Activated naive CD8-positive, alpha-beta T cell treated with anti-CD3 and anti-CD28 coated beads for 36 hours (primary cell): Measurements from ENCODE around the gene SHROOM2. TPM values are rescaled to one million over a fixed set of nuclear protein-coding genes. Genes with fewer than 3 reads are reported as not detected.

Source experiments
- DNase-seq: peaks from one replicate; pipeline ENCODE4 v3.0.0; 2021
- H3K27ac Mint-ChIP-seq: one replicate; pipeline ENCODE4 v1.8.0; 2022; ENCODE audit warnings: mild to moderate bottlenecking, moderate library complexity, mixed read lengths
- H3K27me3 Mint-ChIP-seq: one replicate; pipeline ENCODE4 v1.8.0; 2022; ENCODE audit warnings: mild to moderate bottlenecking, mixed read lengths
- H3K36me3 Mint-ChIP-seq: one replicate; pipeline ENCODE4 v1.8.0; 2021; ENCODE audit warnings: mild to moderate bottlenecking, mixed read lengths
- H3K4me1 Mint-ChIP-seq: one replicate; pipeline ENCODE4 v1.8.0; 2021; ENCODE audit warnings: mixed read lengths
- H3K4me3 Mint-ChIP-seq: one replicate; pipeline ENCODE4 v1.8.0; 2022; ENCODE audit warnings: mild to moderate bottlenecking, moderate library complexity, mixed read lengths
- H3K9me3 Mint-ChIP-seq: one replicate; pipeline ENCODE4 v1.8.0; 2022; ENCODE audit warnings: mixed read lengths
- total RNA-seq, 2 experiments: library from RNA; stranded (reverse); gene quantifications; one replicate each; pipeline ENCODE4 v1.2.3, GENCODE V29; 2021

SHROOM2 gene
- total RNA-seq, 2 experiments from 2014 or later: not detected

DNA sequence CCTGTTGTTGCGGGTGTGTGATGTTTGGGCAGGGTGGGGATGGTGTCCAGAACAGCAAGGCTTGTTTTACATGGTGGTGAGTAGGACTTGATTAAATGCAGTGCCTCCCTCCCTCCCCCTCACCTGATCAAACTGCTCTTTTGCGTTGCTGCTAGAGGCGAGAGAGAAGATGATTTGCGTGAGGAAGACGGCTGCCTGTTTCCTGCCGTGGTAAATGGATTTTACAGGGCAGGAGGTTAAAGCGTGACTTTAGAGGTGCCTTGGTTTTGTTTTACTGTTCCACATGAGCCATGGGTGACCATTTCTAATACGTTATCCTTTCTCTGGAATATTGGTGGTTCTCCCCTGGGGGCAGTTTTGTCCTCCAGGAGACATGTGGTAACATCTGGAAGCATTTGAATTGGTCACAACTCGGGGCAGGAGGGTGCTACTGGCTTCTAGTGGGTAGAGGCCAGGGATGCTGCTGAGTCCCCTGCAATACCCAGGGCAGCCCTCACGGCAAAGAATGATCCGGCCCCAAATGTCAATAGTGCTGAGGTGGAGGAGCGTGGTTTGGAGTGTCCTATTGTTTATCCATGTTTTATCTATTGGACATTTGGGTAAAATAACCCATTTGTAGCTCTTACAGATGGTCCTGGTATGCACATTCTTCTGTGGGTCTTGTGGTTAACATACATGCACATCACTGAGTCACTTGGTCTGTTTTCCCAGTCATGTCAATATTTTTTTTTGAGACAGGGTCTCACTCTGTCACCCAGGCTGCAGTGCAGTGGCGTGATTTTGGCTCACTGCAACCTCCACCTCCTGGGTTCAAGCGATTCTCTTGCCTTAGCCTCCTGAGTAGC lies 73.7 kb downstream of the SHROOM2 start:
- no peak for DNase-seq
- Mint-ChIP-seq H3K4me3 (no peak overlapping the region), H3K27ac (no peak overlapping the region), H3K36me3 (no peaks in the 10 kb centered on the region), H3K27me3 (peaks cover 13% of the 10 kb centered on the region), H3K9me3 (no peaks in the 10 kb centered on the region), H3K4me1 (no peaks in the 10 kb centered on the region)

DNA sequence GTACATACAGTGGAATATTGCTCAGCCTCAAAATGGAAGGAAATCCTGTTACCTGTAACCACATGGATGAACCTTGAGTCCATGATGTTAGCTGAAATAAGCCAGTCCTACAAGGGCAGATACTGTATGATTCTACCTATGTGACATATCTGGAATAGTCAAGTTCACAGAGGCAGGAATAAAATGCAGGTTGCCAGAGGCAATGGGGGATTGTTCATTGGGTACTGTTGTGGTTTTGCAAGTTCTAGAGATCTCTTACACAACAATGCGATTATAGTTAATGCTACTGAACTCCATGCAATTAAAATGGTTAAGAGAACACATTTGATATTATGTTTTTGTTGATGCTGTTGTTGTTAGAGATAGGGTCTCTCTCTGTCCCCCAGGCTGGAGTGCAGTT lies 74.6 kb downstream of the SHROOM2 start:
- DNase-seq: no peak
- peaks cover 13% of the 10 kb centered on the region for H3K27me3 Mint-ChIP-seq
- H3K9me3 Mint-ChIP-seq: no peaks in the 10 kb centered on the region
- no peaks in the 10 kb centered on the region for H3K4me1 Mint-ChIP-seq
- no peak overlapping the region for H3K4me3 Mint-ChIP-seq
- H3K27ac Mint-ChIP-seq: no peak overlapping the region
- H3K36me3 Mint-ChIP-seq: no peaks in the 10 kb centered on the region

DNA sequence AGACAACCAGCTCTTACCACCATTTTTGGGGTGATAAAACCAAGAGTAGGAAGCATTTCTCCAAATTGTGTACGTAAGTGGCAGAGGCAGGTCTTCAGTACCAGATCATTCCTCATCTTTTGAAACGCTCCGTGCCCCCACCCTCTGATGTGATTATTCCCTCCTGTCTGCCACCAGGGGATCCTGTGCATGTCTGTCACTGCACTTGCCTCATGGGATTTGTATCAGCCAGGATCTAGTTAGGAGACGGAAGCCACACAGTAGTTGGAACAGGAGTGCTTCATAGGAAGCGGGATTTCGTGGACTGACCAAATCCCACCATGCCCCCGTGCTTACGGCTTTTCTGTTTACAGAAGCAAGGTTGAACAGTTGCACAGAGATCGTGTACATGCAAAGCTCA lies 75.5 kb downstream of the SHROOM2 start:
- no peak overlapping the region for H3K27ac Mint-ChIP-seq
- no peaks in the 10 kb centered on the region for H3K4me1 Mint-ChIP-seq
- DNase-seq: no peak
- H3K9me3 Mint-ChIP-seq: no peaks in the 10 kb centered on the region
- peaks cover 17% of the 10 kb centered on the region for H3K27me3 Mint-ChIP-seq
- H3K36me3 Mint-ChIP-seq: no peaks in the 10 kb centered on the region
- H3K4me3 Mint-ChIP-seq: no peak overlapping the region

DNA sequence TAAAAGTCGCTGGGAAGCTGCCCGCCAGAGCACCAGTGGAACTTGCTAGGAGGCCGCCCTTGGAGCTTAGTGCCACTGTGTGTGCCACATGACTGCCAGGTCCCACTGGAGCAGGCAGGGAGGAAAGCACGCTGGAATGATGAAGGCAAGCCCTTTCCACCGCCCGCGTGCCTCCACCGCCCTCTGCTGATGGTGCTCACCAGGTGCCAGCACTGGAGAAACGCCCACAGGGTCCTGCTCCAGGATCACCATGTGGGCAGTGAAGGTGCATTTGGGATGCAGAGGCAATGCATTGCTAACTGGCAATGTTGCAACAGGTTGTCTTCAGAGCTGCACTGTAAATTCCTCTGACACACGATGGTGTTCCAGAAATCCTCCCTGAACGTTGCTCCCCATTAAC lies 76.3 kb downstream of the SHROOM2 start:
- no peak for DNase-seq
- H3K4me3 Mint-ChIP-seq: no peak overlapping the region
- H3K36me3 Mint-ChIP-seq: no peaks in the 10 kb centered on the region
- no peaks in the 10 kb centered on the region for H3K9me3 Mint-ChIP-seq
- H3K27ac Mint-ChIP-seq: no peak overlapping the region
- H3K4me1 Mint-ChIP-seq: no peaks in the 10 kb centered on the region
- H3K27me3 Mint-ChIP-seq: peaks cover 25% of the 10 kb centered on the region

DNA sequence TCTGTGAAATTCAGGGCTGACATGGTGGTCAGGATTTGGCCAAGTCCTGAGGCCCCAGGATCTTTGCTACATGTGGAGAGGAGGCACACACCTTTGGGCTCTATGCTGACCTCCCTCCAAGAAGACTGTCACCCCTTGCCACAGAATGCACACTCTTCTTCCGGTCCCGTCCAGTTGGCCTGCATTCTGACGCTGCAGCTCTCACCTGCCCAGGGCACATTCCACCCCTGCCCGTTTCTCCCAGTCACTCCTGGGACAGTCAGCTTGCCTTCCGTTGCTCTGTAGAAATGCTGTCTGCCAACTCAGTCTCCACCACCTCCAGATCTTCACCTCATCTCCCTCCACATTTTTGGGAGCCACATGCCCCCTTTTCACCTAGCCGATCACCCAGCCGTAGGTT lies 76.7 kb downstream of the SHROOM2 start:
- DNase-seq: no peak
- H3K36me3 Mint-ChIP-seq: no peaks in the 10 kb centered on the region
- H3K27me3 Mint-ChIP-seq: peaks cover 29% of the 10 kb centered on the region
- no peaks in the 10 kb centered on the region for H3K9me3 Mint-ChIP-seq
- no peak overlapping the region for H3K4me3 Mint-ChIP-seq
- no peak overlapping the region for H3K27ac Mint-ChIP-seq
- H3K4me1 Mint-ChIP-seq: no peaks in the 10 kb centered on the region

DNA sequence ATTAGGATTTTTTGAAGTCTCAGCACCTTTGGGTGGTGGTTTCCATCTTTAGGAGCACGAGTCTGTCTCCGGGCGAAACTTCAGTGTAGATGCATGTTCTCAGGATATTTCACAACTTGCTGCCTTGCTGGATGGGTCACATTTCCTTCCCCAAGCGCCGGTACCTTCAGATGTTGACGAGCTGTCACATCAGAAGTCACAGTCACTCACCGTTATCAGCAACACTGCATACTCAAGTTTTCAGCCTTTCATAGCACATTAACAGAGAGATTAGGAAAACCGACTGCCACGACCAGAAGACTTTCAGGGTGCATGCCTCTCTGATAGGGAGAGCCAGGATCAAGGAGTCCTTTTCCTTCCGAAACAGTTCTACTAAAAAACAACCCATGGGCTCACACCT lies 77.8 kb downstream of the SHROOM2 start:
- Mint-ChIP-seq H3K9me3 (no peaks in the 10 kb centered on the region), H3K27ac (no peak overlapping the region), H3K4me1 (no peaks in the 10 kb centered on the region), H3K4me3 (no peak overlapping the region), H3K36me3 (no peaks in the 10 kb centered on the region), H3K27me3 (peaks cover 25% of the 10 kb centered on the region)
- DNase-seq: no peak

DNA sequence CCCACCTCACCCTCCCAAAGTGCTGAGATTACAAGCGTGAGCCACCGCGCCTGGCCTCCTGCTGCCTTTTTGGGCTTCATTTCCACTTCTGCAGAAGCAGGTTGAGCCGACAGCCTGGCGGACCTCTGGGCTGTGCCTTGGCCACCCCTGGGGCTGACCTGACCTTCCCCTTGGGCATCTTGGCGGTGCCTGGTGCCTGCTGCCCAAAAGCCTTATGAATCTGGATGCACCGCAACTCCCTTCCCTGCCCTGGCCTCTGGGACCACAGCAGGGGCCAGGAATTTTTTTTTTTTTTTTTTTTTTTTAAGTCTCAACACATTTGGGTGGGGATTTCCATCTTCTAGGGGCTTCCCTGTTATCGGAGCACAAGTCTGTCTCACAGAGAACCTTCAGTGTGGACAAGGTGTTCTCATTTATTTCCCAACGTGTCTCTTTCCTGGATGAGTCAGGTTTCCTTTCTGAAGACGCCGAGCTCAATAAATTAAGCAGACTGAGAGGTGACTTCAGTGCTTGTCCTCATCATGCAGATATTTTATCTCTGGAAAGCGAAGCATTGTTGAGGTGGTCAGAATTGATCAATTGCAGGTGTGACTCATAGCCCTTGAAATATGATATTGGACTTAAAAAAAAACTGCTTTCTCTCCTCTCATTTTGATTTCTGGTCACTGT lies 79.7 kb downstream of the SHROOM2 start:
- no peak overlapping the region for H3K27ac Mint-ChIP-seq
- H3K4me1 Mint-ChIP-seq: no peaks in the 10 kb centered on the region

DNA sequence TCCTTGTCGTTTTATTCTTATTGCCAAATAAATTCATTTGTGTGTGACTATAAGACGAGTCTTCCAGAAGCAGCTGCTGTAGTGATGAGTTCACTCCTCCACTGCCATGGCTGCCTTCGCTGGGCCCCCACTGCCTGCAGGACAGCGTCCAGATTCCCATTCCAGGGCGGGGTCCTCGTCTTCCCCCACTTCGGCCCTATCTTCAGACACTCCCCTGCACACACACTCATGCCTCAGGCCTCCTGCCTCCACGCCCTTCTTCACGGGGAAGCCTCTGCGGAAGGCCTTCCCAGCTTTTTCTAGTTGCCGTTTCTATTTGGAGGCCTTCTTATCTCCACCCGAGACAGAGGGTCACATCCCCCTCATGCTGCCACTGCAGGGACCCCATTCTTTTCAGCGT lies 80.4 kb downstream of the SHROOM2 start:
- peaks cover 21% of the 10 kb centered on the region for H3K27me3 Mint-ChIP-seq
- no peak overlapping the region for H3K27ac Mint-ChIP-seq
- no peak overlapping the region for H3K4me3 Mint-ChIP-seq
- DNase-seq: no peak
- H3K9me3 Mint-ChIP-seq: no peaks in the 10 kb centered on the region
- no peaks in the 10 kb centered on the region for H3K36me3 Mint-ChIP-seq
- H3K4me1 Mint-ChIP-seq: no peaks in the 10 kb centered on the region

More for the DNA sequence above, 79.7 kb downstream of the SHROOM2 start:
- no peaks in the 10 kb centered on the region for H3K9me3 Mint-ChIP-seq
- H3K4me3 Mint-ChIP-seq: no peak overlapping the region
- peaks cover 21% of the 10 kb centered on the region for H3K27me3 Mint-ChIP-seq
- no peaks in the 10 kb centered on the region for H3K36me3 Mint-ChIP-seq
- DNase-seq: no peak

DNA sequence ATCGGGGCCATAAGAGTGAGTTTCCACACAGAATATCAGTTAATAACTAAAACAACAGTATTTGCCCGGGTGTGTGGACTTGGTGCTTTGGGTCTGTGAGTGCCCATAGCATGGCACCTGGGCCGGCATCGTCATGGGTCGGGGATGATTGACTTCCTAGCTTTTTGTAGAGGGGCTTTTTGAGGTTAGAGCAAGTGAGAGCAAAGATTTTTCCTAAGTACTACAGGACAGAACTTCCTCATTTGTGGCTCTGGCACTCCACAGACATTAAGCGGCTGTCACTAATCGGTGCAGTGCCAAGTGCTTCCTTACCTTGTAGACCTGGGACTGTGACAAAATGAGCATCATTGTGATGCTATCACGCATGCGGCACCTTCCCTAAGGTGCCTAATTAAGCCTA lies 81.0 kb downstream of the SHROOM2 start:
- Mint-ChIP-seq H3K36me3 (no peaks in the 10 kb centered on the region), H3K9me3 (no peaks in the 10 kb centered on the region), H3K27me3 (peaks cover 21% of the 10 kb centered on the region), H3K27ac (no peak overlapping the region), H3K4me3 (no peak overlapping the region), H3K4me1 (no peaks in the 10 kb centered on the region)
- no peak for DNase-seq

DNA sequence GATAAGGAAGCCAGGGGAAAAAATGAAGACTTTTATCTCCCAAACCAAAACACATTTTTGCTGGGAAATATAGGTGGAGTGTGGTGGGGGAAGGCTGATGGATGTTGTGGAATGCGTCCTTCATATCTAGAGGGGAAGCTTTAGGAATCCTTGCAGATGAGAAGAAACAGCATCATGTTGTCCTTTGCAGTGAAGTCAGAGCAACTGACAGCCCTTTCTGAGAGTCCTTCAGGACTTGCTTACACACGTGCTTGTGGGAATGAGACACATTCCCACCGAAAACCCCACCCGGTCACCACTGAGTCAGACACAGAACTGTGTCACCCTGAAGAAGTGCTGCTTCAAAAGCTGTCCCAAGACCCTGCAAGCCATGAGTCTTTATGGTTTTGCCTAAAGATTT lies 81.5 kb downstream of the SHROOM2 start:
- Mint-ChIP-seq H3K9me3 (no peaks in the 10 kb centered on the region), H3K36me3 (no peaks in the 10 kb centered on the region), H3K27me3 (peaks cover 21% of the 10 kb centered on the region), H3K27ac (no peak overlapping the region), H3K4me3 (no peak overlapping the region), H3K4me1 (no peaks in the 10 kb centered on the region)
- DNase-seq: no peak

DNA sequence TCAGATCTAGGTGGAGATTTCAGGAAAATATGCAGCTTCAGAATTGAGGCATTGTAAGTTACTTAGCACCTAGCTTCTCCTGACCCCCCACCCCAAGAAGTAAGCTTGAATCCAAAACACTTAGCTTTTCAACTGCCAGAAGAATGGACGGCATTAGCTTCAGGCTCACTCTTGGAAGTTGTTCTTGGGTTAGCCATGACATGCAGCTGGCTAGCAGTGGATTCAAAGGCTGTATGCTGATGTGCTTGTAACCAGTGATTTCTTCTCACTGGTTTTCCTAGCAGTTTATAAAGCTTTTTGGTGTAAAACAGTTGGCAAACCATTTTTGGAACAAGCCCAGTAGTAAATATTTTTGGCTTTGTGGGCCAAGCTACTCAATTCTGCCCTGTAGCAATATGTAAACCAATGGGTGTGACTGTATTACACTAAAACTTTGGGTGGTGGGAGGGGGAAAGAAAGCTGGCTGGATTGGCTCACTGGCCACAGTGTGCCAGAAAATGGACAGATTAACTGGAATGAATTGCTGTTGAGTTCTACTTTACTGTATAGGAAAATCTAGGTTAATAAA lies 85.6 kb downstream of the SHROOM2 start:
- H3K4me1 Mint-ChIP-seq: peaks cover 5% of the 10 kb centered on the region
- no peak for DNase-seq
- peaks cover 26% of the 10 kb centered on the region for H3K27me3 Mint-ChIP-seq

DNA sequence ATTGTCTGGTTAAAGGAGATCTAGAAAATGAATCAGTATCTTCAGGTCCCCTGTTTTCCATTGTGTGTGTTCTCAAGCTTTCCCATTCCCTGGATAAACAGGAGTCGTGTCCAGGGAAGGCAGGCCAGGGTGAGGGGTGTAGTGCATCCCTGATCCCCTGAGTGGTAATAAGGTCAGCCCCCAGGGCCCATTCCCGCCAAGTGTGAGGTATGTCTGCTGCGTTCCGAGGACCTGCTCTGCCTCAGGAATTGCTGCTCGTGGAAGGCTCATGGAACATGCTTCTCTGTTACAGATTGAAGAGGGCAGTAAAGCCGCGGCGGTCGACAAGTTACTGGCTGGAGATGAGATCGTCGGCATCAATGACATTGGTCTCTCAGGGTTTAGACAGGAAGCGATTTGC lies 87.1 kb downstream of the SHROOM2 start:
- Mint-ChIP-seq H3K36me3 (no peaks in the 10 kb centered on the region), H3K9me3 (no peaks in the 10 kb centered on the region), H3K27me3 (peaks cover 15% of the 10 kb centered on the region), H3K4me3 (no peak overlapping the region), H3K4me1 (peaks cover 5% of the 10 kb centered on the region), H3K27ac (no peak overlapping the region)
- DNase-seq: no peak

More for the DNA sequence above, 85.6 kb downstream of the SHROOM2 start:
- no peaks in the 10 kb centered on the region for H3K9me3 Mint-ChIP-seq
- H3K4me3 Mint-ChIP-seq: no peak overlapping the region
- no peak overlapping the region for H3K27ac Mint-ChIP-seq
- H3K36me3 Mint-ChIP-seq: no peaks in the 10 kb centered on the region

DNA sequence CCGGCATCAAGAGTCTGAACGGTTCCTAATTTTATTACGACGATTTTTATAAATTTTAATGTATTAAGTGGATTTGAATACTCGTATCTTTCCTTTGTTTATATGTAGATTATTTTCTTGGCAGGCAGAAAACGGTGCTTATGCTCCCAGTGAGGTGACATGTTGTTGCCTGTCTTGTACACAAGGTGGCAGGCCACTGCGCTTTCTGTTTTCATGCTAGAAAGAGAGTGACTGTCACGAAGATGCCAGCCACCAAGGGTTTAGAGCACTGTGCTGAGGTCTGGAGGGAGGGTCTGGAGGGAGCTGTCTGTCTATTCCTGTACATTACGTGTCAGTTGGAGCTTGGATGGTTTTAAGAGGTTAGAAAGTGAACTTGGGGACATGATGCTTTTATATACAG lies 87.7 kb downstream of the SHROOM2 start:
- H3K4me3 Mint-ChIP-seq: no peak overlapping the region
- H3K4me1 Mint-ChIP-seq: peaks cover 5% of the 10 kb centered on the region
- H3K36me3 Mint-ChIP-seq: no peaks in the 10 kb centered on the region
- H3K27me3 Mint-ChIP-seq: peaks cover 15% of the 10 kb centered on the region
- H3K27ac Mint-ChIP-seq: no peak overlapping the region
- no peaks in the 10 kb centered on the region for H3K9me3 Mint-ChIP-seq
- peak; percentile 15 for DNase-seq

DNA sequence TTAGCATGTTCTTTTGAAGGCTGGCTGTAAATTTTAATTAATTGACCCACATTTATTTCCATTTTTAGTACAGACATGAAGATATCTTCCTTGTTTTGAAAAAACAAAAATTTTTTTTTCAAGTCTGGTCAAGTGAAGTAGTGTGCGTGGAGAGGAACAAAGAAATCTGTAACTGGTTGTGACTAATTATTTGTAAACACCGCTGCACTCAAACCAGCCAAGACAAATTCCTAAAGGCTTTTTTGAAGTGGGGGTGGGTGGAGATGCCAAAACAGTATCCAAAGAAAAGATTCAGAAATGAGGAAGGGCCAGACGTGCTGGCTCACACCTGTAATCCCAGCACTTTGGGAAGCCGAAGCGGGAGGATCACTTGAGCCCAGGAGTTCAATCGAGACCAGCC lies 88.3 kb downstream of the SHROOM2 start:
- peaks cover 15% of the 10 kb centered on the region for H3K27me3 Mint-ChIP-seq

DNA sequence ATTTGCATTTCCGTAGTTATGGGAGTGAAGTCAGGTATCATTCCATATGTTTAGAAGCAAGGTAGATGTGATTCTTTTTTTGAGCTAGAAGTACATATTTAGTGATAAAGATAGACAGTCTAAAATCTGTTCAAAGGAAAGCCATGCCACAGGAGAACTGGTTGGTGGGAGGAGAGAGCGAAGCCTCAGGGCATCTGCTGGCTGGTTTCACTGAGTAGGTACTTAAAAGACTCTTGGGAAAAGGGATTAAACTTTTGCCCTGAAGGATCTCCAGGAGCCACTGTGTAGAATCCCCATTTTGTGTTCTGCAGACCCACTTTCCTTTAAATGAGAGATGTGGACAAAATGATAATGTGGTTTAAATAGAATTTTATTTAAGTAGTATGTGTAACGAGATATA lies 89.6 kb downstream of the SHROOM2 start:
- Mint-ChIP-seq H3K9me3 (no peaks in the 10 kb centered on the region), H3K4me3 (no peak overlapping the region), H3K4me1 (peaks cover 5% of the 10 kb centered on the region), H3K27me3 (peaks cover 15% of the 10 kb centered on the region), H3K27ac (no peak overlapping the region), H3K36me3 (no peaks in the 10 kb centered on the region)
- no peak for DNase-seq

More for the DNA sequence above, 88.3 kb downstream of the SHROOM2 start:
- DNase-seq: no peak
- Mint-ChIP-seq H3K4me1 (peaks cover 5% of the 10 kb centered on the region), H3K36me3 (no peaks in the 10 kb centered on the region), H3K4me3 (no peak overlapping the region), H3K27ac (no peak overlapping the region), H3K9me3 (no peaks in the 10 kb centered on the region)
